Measurements from ENCODE around the gene STEAP4. TPM values are rescaled to one million over a fixed set of nuclear protein-coding genes. Genes with fewer than 3 reads are reported as not detected.

STEAP4 gene
- total RNA-seq, 1 donor from 2014 or later = 53.9 TPM

- Histone ChIP-seq H3K4me3 (no peak overlapping the region), H3K4me1 (no peaks in the 10 kb centered on the region), H3K36me3 (no peaks in the 10 kb centered on the region), H3K27me3 (no peaks in the 10 kb centered on the region), H3K27ac (no peak overlapping the region), H3K9me3 (no peaks in the 10 kb centered on the region)
- no peak for TF ChIP-seq CTCF (IDR thresholded peaks at IDR 0.05)
- DNase-seq (no peak), ATAC-seq (no peak)
- intact Hi-C loops (cut with DNase I) = no loop called here
These were observed 53.1 kb downstream of the STEAP4 start for GRCh38 chr7:88253640-88254039.

- no peak for TF ChIP-seq CTCF (IDR thresholded peaks at IDR 0.05)
- no peak overlapping the region for H3K27ac ChIP-seq
- ATAC-seq (no peak), DNase-seq (no peak)
- no peak overlapping the region for H3K4me3 ChIP-seq
- H3K36me3 ChIP-seq = no peaks in the 10 kb centered on the region
- no peaks in the 10 kb centered on the region for H3K27me3 ChIP-seq
- H3K4me1 ChIP-seq = no peaks in the 10 kb centered on the region
- intact Hi-C loops (cut with DNase I) = loop anchor here (10.0 kb wide), 1 partner anchor 121 kb away; no protein-coding TSS in a partner anchor
- no peaks in the 10 kb centered on the region for H3K9me3 ChIP-seq
These were observed 62.4 kb downstream of the STEAP4 start for GRCh38 chr7:88244258-88244657.

- DNase-seq (no peak), ATAC-seq (peak; percentile 98)
- intact Hi-C loops (cut with DNase I) = loop anchor here (10.0 kb wide), 1 partner anchor 121 kb away; no protein-coding TSS in a partner anchor
- Histone ChIP-seq H3K9me3 (no peaks in the 10 kb centered on the region), H3K4me1 (no peaks in the 10 kb centered on the region), H3K4me3 (no peak overlapping the region), H3K27ac (no peak overlapping the region), H3K36me3 (no peaks in the 10 kb centered on the region), H3K27me3 (no peaks in the 10 kb centered on the region)
- TF ChIP-seq CTCF (IDR thresholded peaks at IDR 0.05) = peak; percentile 79
These were observed 63.3 kb downstream of the STEAP4 start for GRCh38 chr7:88243345-88243909.

- intact Hi-C loops (cut with DNase I) = loop anchor here (10.0 kb wide), 1 partner anchor 125 kb away; no protein-coding TSS in a partner anchor
- no peak overlapping the region for H3K27ac ChIP-seq
- H3K27me3 ChIP-seq = no peaks in the 10 kb centered on the region
- no peaks in the 10 kb centered on the region for H3K4me1 ChIP-seq
- DNase-seq = no peak
- H3K36me3 ChIP-seq = no peaks in the 10 kb centered on the region
- ATAC-seq = no peak
- H3K9me3 ChIP-seq = no peaks in the 10 kb centered on the region
- no peak for TF ChIP-seq CTCF (IDR thresholded peaks at IDR 0.05)
- H3K4me3 ChIP-seq = no peak overlapping the region
These were observed 66.8 kb downstream of the STEAP4 start for GRCh38 chr7:88239852-88240251.

GRCh38 chr7:88233828-88234227 lies 72.9 kb downstream of the STEAP4 start:
- ATAC-seq (peak; percentile 46), DNase-seq (no peak)
- Histone ChIP-seq H3K27me3 (no peaks in the 10 kb centered on the region), H3K4me1 (no peaks in the 10 kb centered on the region), H3K27ac (no peak overlapping the region), H3K4me3 (no peak overlapping the region), H3K9me3 (no peaks in the 10 kb centered on the region), H3K36me3 (no peaks in the 10 kb centered on the region)
- intact Hi-C loops (cut with DNase I) = no loop called here
- TF ChIP-seq CTCF (IDR thresholded peaks at IDR 0.05) = no peak

GRCh38 chr7:88230646-88231045 lies 76.0 kb downstream of the STEAP4 start:
- no peak for TF ChIP-seq CTCF (IDR thresholded peaks at IDR 0.05)
- Histone ChIP-seq H3K27ac (no peak overlapping the region), H3K27me3 (no peaks in the 10 kb centered on the region), H3K36me3 (no peaks in the 10 kb centered on the region), H3K4me1 (no peaks in the 10 kb centered on the region), H3K9me3 (no peaks in the 10 kb centered on the region), H3K4me3 (no peak overlapping the region)
- intact Hi-C loops (cut with DNase I) = no loop called here
- no peak for DNase-seq
- ATAC-seq = no peak
